GM18907 (cell line): ENCODE data around the gene ANKRD12.

Experiments
- ATAC-seq: cut with Tn5 transposase; IDR thresholded peaks from one replicate; pipeline ENCODE4 v1.9.1; 2021; ENCODE audit warnings: mild to moderate bottlenecking, moderate library complexity; ENCODE audit not compliant: unreplicated experiment

The ANKRD12 gene

GRCh38 chr18:9334973-9335696 lies 198.6 kb downstream of the ANKRD12 start:
- ATAC-seq, result peak; percentile 49
